SU-DHL-6 (cell line): ENCODE results near the gene HECTD4.
"Not testable (repeated sequence)": the region's sequence is repeated elsewhere in the genome, so short reads cannot be mapped to it uniquely, and the experiment has no call there.

Source experiments
- H2AFZ ChIP-seq: fragments of 200-600 bp; sonication (generic); 2 replicates; pipeline ENCODE4 v1.6.1; 2014; ENCODE audit warnings: low read depth, mild to moderate bottlenecking, moderate library complexity, mixed read lengths, antibody characterized with exemption, low read length; ENCODE audit not compliant: severe bottlenecking
- H3F3A ChIP-seq: fragments of 200-600 bp; shearing (Covaris generic); 2 replicates; pipeline ENCODE4 v1.6.0; 2016; ENCODE audit warnings: antibody characterized with exemption, mild to moderate bottlenecking; ENCODE audit not compliant: insufficient read depth
- H3K27ac ChIP-seq: fragments of 200-600 bp; sonication (generic); 2 replicates; pipeline ENCODE4 v1.5.1; 2016; ENCODE audit warnings: low read depth, mild to moderate bottlenecking, low read length, moderate library complexity, mixed read lengths
- H3K27me3 ChIP-seq: fragments of 200-600 bp; sonication (generic), shearing (Covaris generic); 2 replicates; pipeline ENCODE4 v1.6.0; 2014; ENCODE audit warnings: mild to moderate bottlenecking, low read length
- H3K36me3 ChIP-seq: fragments of 200-600 bp; sonication (generic); 2 replicates; pipeline ENCODE4 v1.6.1; 2014; ENCODE audit warnings: mild to moderate bottlenecking, low read length, mixed read lengths
- H3K4me2 ChIP-seq: fragments of 300-600, 200-600 bp; shearing (Covaris generic), sonication (generic); 2 replicates; pipeline ENCODE4 v1.6.0; 2014; ENCODE audit warnings: low read length, low read depth, mild to moderate bottlenecking; ENCODE audit not compliant: poor library complexity, severe bottlenecking
- H3K4me3 ChIP-seq: fragments of 200-600 bp; sonication (generic); 2 replicates; pipeline ENCODE4 v1.5.1; 2014; ENCODE audit warnings: antibody characterized with exemption, low read length, mild to moderate bottlenecking, mixed read lengths; ENCODE audit not compliant: insufficient read depth, poor library complexity, severe bottlenecking
- H3K79me2 ChIP-seq: fragments of 200-600 bp; sonication (generic); 2 replicates; pipeline ENCODE4 v1.6.1; 2014; ENCODE audit warnings: mild to moderate bottlenecking, low read length, moderate library complexity; ENCODE audit not compliant: insufficient read depth
- H3K9ac ChIP-seq: fragments of 200-600 bp; sonication (generic); 2 replicates; pipeline ENCODE4 v1.7.0; 2014; ENCODE audit warnings: mild to moderate bottlenecking, low read length
- H3K9me2 ChIP-seq: fragments of 200-600 bp; sonication (generic); replicated peaks from 2 replicates; pipeline ENCODE4 v1.6.1; 2014; ENCODE audit warnings: low read length; ENCODE audit not compliant: insufficient read depth
- H3K9me3 ChIP-seq: fragments of 200-600 bp; sonication (generic); 2 replicates; pipeline ENCODE4 v1.6.1; 2014; ENCODE audit warnings: low read length, mixed read lengths; ENCODE audit not compliant: insufficient read depth
- H4K20me1 ChIP-seq: fragments of 200-600 bp; sonication (generic); 2 replicates; pipeline ENCODE4 v1.6.1; 2014; ENCODE audit warnings: low read depth, mild to moderate bottlenecking, antibody characterized with exemption, low read length, moderate library complexity, mixed read lengths
- EZH2phosphoT487 ChIP-seq: fragments of 200-600 bp; sonication (generic), shearing (Covaris generic); conservative IDR thresholded peaks from 2 replicates; pipeline ENCODE4 v1.6.1; 2018; ENCODE audit warnings: mild to moderate bottlenecking, antibody characterized with exemption, low read length, moderate library complexity, mixed read lengths
- TF ChIP-seq, protein P1 (sequence below): fragments of 200-600 bp; sonication (generic); IDR thresholded peaks from one replicate; pipeline ENCODE4 v1.5.1; 2017; ENCODE audit warnings: antibody characterized with exemption, mild to moderate bottlenecking, low read length, moderate library complexity; ENCODE audit not compliant: insufficient read depth, poor library complexity, severe bottlenecking

The HECTD4 gene

DNA sequence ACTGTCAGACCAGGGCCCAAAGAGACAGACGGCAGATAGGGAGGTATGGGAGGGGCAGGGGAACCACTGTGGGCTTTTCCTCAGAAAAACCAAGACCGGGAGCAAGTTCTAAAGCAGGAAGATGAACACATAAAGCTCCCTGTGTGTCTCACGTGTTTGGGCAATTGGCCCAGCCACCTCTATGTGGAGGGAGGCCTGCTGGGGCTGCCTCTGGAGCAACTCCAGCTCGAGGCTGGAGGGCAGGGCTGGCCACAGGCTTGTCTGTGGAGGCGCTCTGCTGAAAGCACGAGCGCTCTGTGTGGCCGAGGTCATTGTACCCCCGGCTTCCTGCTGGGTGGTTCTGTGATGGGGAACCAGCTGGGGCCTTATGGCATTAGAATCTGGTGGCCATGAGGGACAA is 220.5 kb downstream of the HECTD4 start:
- Histone ChIP-seq H3K9me3 (no peaks in the 10 kb centered on the region), H3K36me3 (no peaks in the 10 kb centered on the region)
- TF ChIP-seq, protein P1, sequence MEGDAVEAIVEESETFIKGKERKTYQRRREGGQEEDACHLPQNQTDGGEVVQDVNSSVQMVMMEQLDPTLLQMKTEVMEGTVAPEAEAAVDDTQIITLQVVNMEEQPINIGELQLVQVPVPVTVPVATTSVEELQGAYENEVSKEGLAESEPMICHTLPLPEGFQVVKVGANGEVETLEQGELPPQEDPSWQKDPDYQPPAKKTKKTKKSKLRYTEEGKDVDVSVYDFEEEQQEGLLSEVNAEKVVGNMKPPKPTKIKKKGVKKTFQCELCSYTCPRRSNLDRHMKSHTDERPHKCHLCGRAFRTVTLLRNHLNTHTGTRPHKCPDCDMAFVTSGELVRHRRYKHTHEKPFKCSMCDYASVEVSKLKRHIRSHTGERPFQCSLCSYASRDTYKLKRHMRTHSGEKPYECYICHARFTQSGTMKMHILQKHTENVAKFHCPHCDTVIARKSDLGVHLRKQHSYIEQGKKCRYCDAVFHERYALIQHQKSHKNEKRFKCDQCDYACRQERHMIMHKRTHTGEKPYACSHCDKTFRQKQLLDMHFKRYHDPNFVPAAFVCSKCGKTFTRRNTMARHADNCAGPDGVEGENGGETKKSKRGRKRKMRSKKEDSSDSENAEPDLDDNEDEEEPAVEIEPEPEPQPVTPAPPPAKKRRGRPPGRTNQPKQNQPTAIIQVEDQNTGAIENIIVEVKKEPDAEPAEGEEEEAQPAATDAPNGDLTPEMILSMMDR: no peak
- TF ChIP-seq EZH2phosphoT487: no peak

DNA sequence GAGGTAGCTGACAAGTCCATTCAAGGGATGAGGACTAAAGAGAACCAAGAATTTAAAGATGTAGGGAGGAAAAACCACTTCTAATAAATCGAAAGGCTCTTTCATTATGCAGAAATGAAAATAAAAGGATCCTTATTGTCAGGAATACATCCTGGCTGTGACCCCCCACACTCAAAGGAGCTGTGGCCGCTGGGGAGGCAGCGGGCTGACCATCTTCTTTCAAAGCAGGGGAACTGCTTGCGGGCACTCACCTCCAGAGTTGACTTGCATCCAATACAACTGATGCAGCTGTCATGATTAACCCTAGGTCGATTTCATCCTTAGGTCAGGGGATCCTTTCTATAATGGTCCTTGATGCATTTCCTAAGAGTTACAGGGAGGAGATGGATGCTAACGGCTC is 221.6 kb downstream of the HECTD4 start:
- Histone ChIP-seq H3K79me2 (no peaks in the 10 kb centered on the region), H3K4me3 (no peak overlapping the region), H3K9ac (no peak overlapping the region), H3K4me2 (no peak overlapping the region), H3F3A (no peaks in the 10 kb centered on the region), H3K36me3 (no peaks in the 10 kb centered on the region), H3K9me3 (no peaks in the 10 kb centered on the region), H3K9me2 (no peaks in the 10 kb centered on the region), H2AFZ (no peak overlapping the region), H4K20me1 (no peaks in the 10 kb centered on the region), H3K27ac (no peak overlapping the region), H3K27me3 (no peaks in the 10 kb centered on the region)
- no peak for TF ChIP-seq EZH2phosphoT487
- TF ChIP-seq, protein P1: no peak

More for the DNA sequence above, 220.5 kb downstream of the HECTD4 start:
- Histone ChIP-seq H3K9ac (no peak overlapping the region), H3K79me2 (no peaks in the 10 kb centered on the region), H3K27ac (no peak overlapping the region), H2AFZ (no peak overlapping the region), H3K9me2 (no peaks in the 10 kb centered on the region), H3K4me3 (no peak overlapping the region), H3F3A (no peaks in the 10 kb centered on the region), H3K4me2 (no peak overlapping the region), H4K20me1 (no peaks in the 10 kb centered on the region), H3K27me3 (no peaks in the 10 kb centered on the region)

DNA sequence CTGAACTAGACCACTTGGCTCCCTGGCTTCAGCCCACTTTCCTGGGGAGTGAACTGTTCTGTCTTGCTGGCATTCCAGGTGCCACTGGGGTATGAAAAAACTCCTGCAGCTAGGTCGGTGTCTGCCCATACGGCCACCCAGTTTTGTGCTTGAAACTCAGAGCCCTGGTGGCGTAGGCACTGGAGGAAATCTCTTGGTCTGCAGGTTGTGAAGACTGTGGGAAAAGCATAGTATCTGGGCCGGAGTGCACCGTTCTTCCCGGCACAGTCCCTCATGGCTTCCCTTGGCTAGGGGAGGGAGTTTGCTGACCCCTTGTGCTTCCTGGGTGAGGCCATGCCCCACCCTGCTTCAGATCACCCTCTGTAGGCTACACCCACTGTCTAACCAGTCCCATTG is 223.1 kb downstream of the HECTD4 start:
- H3K27ac ChIP-seq: no peak overlapping the region
- H3K4me2 ChIP-seq: no peak overlapping the region
- H3K79me2 ChIP-seq: no peaks in the 10 kb centered on the region
- no peaks in the 10 kb centered on the region for H3F3A ChIP-seq
- no peaks in the 10 kb centered on the region for H3K9me2 ChIP-seq
- no peaks in the 10 kb centered on the region for H4K20me1 ChIP-seq
- no peak overlapping the region for H3K9ac ChIP-seq
- H3K9me3 ChIP-seq: no peaks in the 10 kb centered on the region
- H3K36me3 ChIP-seq: no peaks in the 10 kb centered on the region
- no peaks in the 10 kb centered on the region for H3K27me3 ChIP-seq
- TF ChIP-seq, protein P1: no peak
- TF ChIP-seq EZH2phosphoT487: no peak
- H3K4me3 ChIP-seq: no peak overlapping the region
- no peak overlapping the region for H2AFZ ChIP-seq

DNA sequence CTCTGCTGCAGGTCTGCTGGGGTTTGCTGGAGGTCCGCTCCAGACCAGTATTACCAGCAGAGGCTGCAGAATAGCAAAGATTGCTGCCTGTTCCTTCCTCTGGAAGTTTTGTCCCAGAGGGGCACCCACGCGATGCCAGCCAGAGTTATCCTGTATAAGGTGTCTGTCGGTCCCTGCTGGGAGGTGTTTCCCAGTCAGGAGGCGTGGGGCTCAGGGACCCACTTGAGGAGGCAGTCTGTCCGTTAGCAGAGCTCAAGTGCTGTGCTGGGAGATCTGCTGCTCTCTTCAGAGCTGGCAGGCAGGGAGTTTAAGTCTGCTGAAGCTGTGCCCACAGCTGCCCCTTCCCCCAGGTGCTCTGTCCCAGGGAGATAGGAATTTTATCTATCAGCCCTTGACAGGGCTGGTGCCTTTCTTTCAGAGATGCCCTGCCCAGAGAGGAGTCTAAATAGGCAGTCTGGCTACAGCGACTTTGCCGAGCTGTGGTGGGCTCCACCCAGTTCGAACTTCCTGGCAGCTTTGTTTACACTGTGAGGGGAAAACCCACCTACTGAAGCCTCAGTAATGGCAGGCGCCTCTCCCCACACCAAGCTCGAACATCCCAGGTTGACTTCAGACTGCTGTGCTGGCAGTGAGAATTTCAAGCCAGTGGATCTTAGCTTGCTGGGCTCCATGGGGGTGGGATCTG is 223.6 kb downstream of the HECTD4 start:
- not testable (repeated sequence) for H3K79me2 ChIP-seq, H3K9ac ChIP-seq, H3K27me3 ChIP-seq, H3K27ac ChIP-seq, H3K9me2 ChIP-seq, H3K9me3 ChIP-seq, H3K4me3 ChIP-seq, H3K4me2 ChIP-seq, H4K20me1 ChIP-seq, H3F3A ChIP-seq, H3K36me3 ChIP-seq, H2AFZ ChIP-seq
